Stimulated activated CD8-positive, alpha-beta memory T cell treated with anti-CD3 and anti-CD28 coated beads, Interleukin-12 subunit alpha, Interleukin-12 subunit beta, amount 100 ng/mL, for 24 hours (primary cell): Measurements from ENCODE around the gene TMEM11.

Experiments
- DNase-seq: peaks from one replicate; pipeline ENCODE4 v3.0.0-alpha.2; 2020; ENCODE audit errors: extremely low read depth

TMEM11 gene

GRCh38 chr17:21162394-21162775 is 51.6 kb downstream of the TMEM11 start:
- no peak for DNase-seq

- no peak for DNase-seq
These were observed 52.2 kb downstream of the TMEM11 start for GRCh38 chr17:21161498-21162393.

GRCh38 chr17:21160401-21160800 is 53.6 kb downstream of the TMEM11 start:
- no peak for DNase-seq

- DNase-seq, result no peak
These were observed 56.2 kb downstream of the TMEM11 start for GRCh38 chr17:21157586-21158370.

GRCh38 chr17:21152731-21153130 is 61.2 kb downstream of the TMEM11 start:
- no peak for DNase-seq

GRCh38 chr17:21149621-21150020 is 64.3 kb downstream of the TMEM11 start:
- DNase-seq, result no peak
